NCI-H1092 (cell line): ENCODE results near the gene KIAA1755.

Source experiments
- DNase-seq: peaks from one replicate; lab custom pipeline; 2025; lab: John Stamatoyannopoulos, UW

KIAA1755 gene, protein sequence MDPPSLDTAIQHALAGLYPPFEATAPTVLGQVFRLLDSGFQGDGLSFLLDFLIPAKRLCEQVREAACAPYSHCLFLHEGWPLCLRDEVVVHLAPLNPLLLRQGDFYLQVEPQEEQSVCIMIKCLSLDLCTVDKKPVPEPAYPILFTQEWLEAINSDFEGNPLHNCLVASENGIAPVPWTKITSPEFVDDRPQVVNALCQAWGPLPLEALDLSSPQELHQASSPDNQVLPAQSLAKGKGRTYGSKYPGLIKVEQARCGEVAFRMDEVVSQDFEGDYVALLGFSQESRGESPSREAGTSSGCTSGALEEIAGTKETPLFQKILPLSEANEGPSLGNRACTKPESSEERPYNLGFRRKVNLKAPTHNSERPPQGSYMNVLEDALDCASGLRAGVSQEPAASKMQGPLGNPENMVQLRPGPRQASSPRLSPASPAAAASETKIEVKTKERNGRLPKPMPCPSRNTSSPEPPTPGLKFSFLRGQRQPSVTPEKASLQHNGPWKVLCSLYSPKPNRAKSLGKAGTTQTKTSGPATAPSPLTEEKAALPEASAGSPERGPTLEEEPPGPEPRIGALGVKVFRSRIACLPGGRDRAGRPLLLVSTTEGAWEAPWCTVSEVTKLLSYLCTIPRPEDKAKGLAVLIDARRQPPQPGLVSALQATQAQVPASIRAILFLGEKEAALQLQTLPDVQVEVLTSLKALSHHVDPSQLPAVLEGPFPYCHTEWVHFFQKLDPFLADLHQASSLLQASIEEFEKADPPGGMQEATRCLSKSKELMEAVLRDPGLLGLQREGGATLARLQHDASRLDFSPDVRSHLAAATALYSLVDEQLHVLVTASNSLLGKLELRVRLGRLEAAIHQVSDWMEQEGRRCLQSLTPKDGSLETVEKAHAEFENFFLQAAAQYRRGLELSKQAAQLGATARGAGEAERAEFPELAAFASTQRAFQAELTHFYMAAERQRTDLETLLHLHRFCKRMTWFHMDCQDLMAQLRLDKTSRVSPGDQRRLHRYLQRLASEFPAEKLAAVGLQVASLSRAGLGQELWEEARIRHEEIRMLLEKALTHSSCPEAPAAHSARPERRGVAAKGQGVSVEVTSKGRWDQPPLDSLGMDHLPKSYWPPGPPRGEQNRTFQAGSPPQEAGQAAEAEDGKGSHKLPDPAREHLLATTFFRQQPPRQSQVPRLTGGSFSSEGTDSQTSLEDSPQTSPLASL

GRCh38 chr20:38260378-38261053 is at the start of gene KIAA1755:
Gene KIAA1755, minus strand, starts transcription at chr20:38260735. Its CDS starts 235 bp downstream, at chr20:38260500.
- DNase-seq = no peak

- no peak for DNase-seq
Observed at GRCh38 chr20:38308447-38308846, 47.9 kb upstream of the KIAA1755 start.

GRCh38 chr20:38308047-38308438 is 47.5 kb upstream of the KIAA1755 start:
- no peak for DNase-seq

- DNase-seq = no peak
Observed at GRCh38 chr20:38307371-38308046, 47.0 kb upstream of the KIAA1755 start.

- no peak for DNase-seq
Observed at GRCh38 chr20:38306379-38306778, 45.8 kb upstream of the KIAA1755 start.

- DNase-seq = no peak
Observed at GRCh38 chr20:38305541-38305940, 45.0 kb upstream of the KIAA1755 start.

DNA sequence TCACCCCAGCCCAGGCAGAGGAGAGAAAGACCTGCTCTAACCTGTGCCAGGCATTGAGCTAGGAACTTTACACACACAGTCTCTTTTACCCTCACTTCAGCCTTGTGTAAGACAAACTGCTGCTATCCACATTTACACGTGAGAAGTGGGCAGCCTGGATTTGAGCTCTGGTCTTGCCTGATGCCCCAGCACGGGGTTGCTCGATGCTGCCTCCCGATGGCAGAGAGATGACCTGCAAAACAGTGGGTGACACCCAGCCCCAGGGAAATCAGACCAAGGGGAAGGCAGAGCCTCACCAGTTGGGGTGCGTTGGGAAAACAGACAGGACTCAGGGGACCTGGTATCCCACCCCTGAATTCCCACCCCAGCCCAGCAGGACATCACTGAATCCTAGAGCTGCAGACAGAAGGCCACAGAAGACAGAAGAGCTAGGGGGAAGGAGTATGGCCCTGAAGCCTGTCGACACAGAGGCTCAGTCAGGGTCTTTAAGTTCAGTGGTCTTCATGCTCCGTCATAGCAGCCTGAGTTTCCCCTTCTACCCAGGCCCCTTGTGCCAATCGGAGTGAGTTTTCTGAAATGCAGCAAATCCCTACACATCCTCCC is 44.4 kb upstream of the KIAA1755 start:
- no peak for DNase-seq

GRCh38 chr20:38303908-38304379 is 43.4 kb upstream of the KIAA1755 start, which contains the start of gene BPI:
Gene BPI, plus strand, starts transcription at chr20:38304156. Its CDS starts 68 bp downstream, at chr20:38304224.
- no peak for DNase-seq

DNA sequence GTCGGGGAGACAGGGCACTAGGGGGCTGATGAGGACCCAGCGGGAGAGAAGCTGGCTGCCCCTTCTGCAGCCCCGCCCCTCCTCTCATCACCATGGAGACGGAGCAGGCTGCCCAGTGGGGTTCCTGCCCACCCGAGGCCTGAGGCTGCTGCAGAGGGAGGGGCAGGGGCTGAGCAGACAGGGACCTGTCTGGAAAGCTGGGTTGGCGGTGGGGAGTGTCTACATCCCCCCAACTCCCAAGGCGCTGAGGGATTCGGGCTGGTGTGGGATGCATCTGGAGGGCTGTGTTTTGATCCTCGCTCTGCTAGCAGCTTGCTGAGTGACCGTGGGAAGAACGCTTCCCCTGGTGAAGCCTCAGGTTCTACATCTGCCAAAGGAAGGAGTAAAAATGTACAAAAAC is 42.3 kb upstream of the KIAA1755 start:
- DNase-seq = no peak

GRCh38 chr20:38301309-38301708 is 40.8 kb upstream of the KIAA1755 start:
- no peak for DNase-seq

GRCh38 chr20:38300438-38300837 is 39.9 kb upstream of the KIAA1755 start:
- no peak for DNase-seq

- DNase-seq = no peak
Observed at GRCh38 chr20:38299963-38300362, 39.4 kb upstream of the KIAA1755 start.

- DNase-seq = no peak
Observed at GRCh38 chr20:38298768-38299288, 38.3 kb upstream of the KIAA1755 start.

GRCh38 chr20:38297916-38298674 is 37.6 kb upstream of the KIAA1755 start:
- DNase-seq = no peak

- no peak for DNase-seq
Observed at GRCh38 chr20:38296433-38296832, 35.9 kb upstream of the KIAA1755 start.

DNA sequence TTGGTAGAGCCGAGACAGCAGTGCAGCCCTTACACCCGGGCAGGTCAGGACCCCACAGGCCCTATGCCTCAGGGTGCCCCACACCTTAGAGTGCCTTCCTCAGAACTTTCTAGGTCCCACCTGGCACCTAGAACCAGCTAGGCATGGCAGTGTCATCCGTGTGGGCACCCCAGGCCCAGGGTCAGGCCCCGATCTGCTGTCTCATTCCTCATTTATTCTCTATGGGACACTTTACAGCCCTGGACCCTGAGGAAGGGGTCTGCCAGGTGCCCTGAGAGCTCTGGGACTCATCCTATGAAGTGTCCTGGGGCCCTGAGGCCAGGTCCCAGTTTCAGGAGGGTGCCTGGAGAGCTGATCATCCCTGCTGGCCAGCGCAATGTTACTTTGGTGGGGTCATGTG is 35.3 kb upstream of the KIAA1755 start:
- no peak for DNase-seq

DNA sequence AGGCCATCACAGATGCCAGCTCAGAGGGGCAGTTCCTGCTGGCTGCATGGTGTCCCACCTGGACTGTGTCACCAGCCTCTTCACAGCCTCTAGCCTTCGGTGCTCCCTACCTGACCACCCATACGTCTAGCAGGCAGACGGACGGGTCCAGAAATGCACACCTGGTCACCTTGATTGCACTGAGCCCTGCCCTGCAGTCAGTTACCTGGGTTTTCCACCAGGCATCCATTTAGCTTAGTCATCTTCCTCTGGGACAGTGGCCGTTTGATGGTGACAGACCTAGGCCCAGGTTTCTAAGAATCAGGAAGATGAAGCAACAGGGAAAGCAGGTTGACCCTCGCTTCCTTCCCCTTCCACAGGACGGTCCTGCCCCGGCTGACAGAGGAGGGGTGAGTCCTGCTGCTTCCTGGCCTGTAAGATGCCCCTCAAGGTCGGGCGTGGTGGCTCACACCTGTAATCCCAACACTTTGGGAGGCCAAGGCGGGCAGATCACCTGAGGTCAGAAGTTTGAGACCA is 33.6 kb upstream of the KIAA1755 start:
- DNase-seq = no peak

GRCh38 chr20:38293491-38294065 is 33.0 kb upstream of the KIAA1755 start:
- no peak for DNase-seq

DNA sequence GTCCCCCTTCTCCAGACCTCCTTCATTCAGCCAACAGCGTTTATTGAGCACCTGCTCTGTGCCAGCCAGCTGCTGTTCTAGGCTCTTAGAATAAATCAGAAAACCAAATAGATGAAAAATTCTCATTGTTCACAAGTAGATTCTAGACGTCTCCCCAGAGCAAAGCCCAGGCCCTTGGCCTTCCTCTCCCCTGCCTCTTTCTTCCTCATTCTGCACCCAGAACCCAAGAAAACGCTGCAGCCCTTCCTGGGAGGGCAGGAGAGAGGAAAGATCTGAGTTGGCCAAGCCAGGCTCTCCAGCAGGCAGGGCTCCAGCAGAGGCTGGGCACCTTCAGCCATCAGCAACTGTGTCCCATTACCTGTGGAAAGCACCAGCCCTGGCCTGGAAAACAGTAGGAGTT is 31.4 kb upstream of the KIAA1755 start:
- no peak for DNase-seq
